Measurements from ENCODE around the gene HNF4A. TPM values are rescaled to one million over a fixed set of nuclear protein-coding genes. Genes with fewer than 3 reads are reported as not detected.

HNF4A gene
- total and polyA plus RNA-seq, 2 of the 13 experiments (the other 11 are each of a cell fraction or from before 2014, with no cell fraction given), result 80.9 to 169 TPM

- TF ChIP-seq CEBPZ (IDR thresholded peaks at IDR 0.05; ENCODE audit: low read length) (no peak), TBL1XR1 (IDR thresholded peaks at IDR 0.05; ENCODE audit: borderline replicate concordance, low read length, partially characterized antibody) (no peak), SKI (IDR thresholded peaks at IDR 0.05; ENCODE audit: partially characterized antibody) (peak; percentile 66), MIER3 (CRISPR knock-in tag; IDR thresholded peaks at IDR 0.05; ENCODE audit: borderline replicate concordance) (peak; percentile 99), NFAT5 (CRISPR knock-in tag; IDR thresholded peaks at IDR 0.05) (no peak; the same call in 1 of the 2 replicates), HIC2 (CRISPR knock-in tag; IDR thresholded peaks at IDR 0.05; ENCODE audit: low read depth) (peak; percentile 82; the same call in 1 of the 2 replicates), RORA (CRISPR knock-in tag; IDR thresholded peaks at IDR 0.05) (no peak), RBFOX2 (IDR thresholded peaks at IDR 0.05; ENCODE audit: low read depth, low read length) (peak; percentile 95), MEIS2 (CRISPR knock-in tag; IDR thresholded peaks at IDR 0.05) (0 out of 2 replicates have a peak, but pooled peaks have one; percentile 29), ZNF367 (CRISPR knock-in tag; IDR thresholded peaks at IDR 0.05; ENCODE audit: borderline replicate concordance) (peak; percentile 91; the same call in 1 of the 2 replicates), PCBP1 (IDR thresholded peaks at IDR 0.05; ENCODE audit: borderline replicate concordance, low read depth, low read length) (no peak; the same call in 1 of the 2 replicates)
- TF ChIP-seq, protein P1, sequence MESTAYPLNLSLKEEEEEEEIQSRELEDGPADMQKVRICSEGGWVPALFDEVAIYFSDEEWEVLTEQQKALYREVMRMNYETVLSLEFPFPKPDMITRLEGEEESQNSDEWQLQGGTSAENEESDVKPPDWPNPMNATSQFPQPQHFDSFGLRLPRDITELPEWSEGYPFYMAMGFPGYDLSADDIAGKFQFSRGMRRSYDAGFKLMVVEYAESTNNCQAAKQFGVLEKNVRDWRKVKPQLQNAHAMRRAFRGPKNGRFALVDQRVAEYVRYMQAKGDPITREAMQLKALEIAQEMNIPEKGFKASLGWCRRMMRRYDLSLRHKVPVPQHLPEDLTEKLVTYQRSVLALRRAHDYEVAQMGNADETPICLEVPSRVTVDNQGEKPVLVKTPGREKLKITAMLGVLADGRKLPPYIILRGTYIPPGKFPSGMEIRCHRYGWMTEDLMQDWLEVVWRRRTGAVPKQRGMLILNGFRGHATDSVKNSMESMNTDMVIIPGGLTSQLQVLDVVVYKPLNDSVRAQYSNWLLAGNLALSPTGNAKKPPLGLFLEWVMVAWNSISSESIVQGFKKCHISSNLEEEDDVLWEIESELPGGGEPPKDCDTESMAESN (CRISPR knock-in tag; conservative IDR thresholded peaks at IDR 0.05), result peak; percentile 99
Measured at GRCh38 chr20:44310664-44311639, 44.5 kb upstream of the HNF4A start, which contains the start of gene FITM2 (continued).
